Activated CD8-positive, alpha-beta T cell treated with anti-CD3 and anti-CD28 coated beads for 36 hours (primary cell): ENCODE data around the gene GSAP. TPM values are rescaled to one million over a fixed set of nuclear protein-coding genes. Genes with fewer than 3 reads are reported as not detected.

ENCODE experiments used
- ATAC-seq: fragments of 200-7000 bp; cut with Tn5 transposase; one replicate; pipeline ENCODE4 v1.10.0; 2021; ENCODE audit warnings: mild to moderate bottlenecking, moderate library complexity
- CTCF ChIA-PET: fragments of 350-600 bp; sonication (Branson Sonifier 250); formaldehyde crosslinking; loops from one replicate; lab custom pipeline; 2021; ENCODE audit warnings: antibody characterized with exemption; lab: Charles Lee
- POLR2A ChIA-PET: fragments of 350-600 bp; sonication (Branson Sonifier 250); formaldehyde crosslinking; loops from one replicate; lab custom pipeline; 2021; ENCODE audit warnings: antibody characterized with exemption; lab: Charles Lee
- DNase-seq: peaks from one replicate; pipeline ENCODE4 v3.0.0-alpha.2; 2020
- H3K27ac Mint-ChIP-seq: one replicate; pipeline ENCODE4 v1.8.0; 2021; ENCODE audit warnings: mild to moderate bottlenecking, mixed read lengths
- H3K27me3 Mint-ChIP-seq: one replicate; pipeline ENCODE4 v1.8.0; 2021; ENCODE audit warnings: mixed read lengths
- H3K36me3 Mint-ChIP-seq: one replicate; pipeline ENCODE4 v1.8.0; 2021; ENCODE audit warnings: low read depth, mixed read lengths
- H3K4me1 Mint-ChIP-seq: one replicate; pipeline ENCODE4 v1.8.0; 2021; ENCODE audit warnings: low read depth, mixed read lengths
- H3K4me3 Mint-ChIP-seq: one replicate; pipeline ENCODE4 v1.8.0; 2021; ENCODE audit warnings: mild to moderate bottlenecking, moderate library complexity, mixed read lengths
- H3K9me3 Mint-ChIP-seq: one replicate; pipeline ENCODE4 v1.8.0; 2021; ENCODE audit warnings: mixed read lengths
- intact Hi-C: fragments of 100-400 bp; cut with micrococcal nuclease; formaldehyde crosslinking; loops from one replicate; pipeline ENCODE4 v1.10.0; 2022
- total RNA-seq, 2 experiments: library from RNA; stranded (reverse); gene quantifications; one replicate each; pipeline ENCODE4 v1.2.3, GENCODE V29; 2021
- TF ChIP-seq, protein P1 (sequence below): fragments of 200-600 bp; IDR thresholded peaks from one replicate; pipeline ENCODE4 v1.8.0; 2022; ENCODE audit warnings: antibody characterized with exemption, mild to moderate bottlenecking

GSAP gene
- total RNA-seq, 2 experiments from 2014 or later, result 1.9 to 3.0 TPM

DNA sequence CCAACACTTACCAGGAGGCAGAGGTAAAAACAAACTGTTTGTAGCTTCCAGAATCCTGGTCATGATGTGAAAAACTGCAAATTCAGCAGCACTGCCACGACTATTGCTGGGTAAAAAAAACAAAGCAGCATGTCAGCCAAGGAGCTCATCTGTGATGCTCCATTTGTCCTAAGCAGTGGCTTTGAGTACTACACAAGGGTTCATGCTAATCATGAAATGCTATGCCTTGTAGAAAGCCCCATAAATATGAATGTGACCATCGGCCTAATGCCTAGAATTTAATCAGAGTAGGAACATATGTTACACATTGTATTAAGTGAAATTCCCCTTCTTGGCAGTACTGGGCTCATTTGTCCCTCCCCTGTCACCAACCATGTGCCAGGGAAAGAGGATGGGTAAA lies 95.4 kb downstream of the GSAP start:
- H3K9me3 Mint-ChIP-seq, result no peaks in the 10 kb centered on the region
- no peaks in the 10 kb centered on the region for H3K4me1 Mint-ChIP-seq
- no peak overlapping the region for H3K4me3 Mint-ChIP-seq
- CTCF ChIA-PET, result interaction anchor here (1.2 to 3.1 kb wide), 2 partner anchors 24 to 74 kb away, joined by 3 to 9 read pairs; no protein-coding TSS in a partner anchor
- POLR2A ChIA-PET, result no interaction called here
- peaks cover 12% of the 10 kb centered on the region for H3K36me3 Mint-ChIP-seq
- ATAC-seq (no peak), DNase-seq (no peak)
- no peak overlapping the region for H3K27ac Mint-ChIP-seq
- TF ChIP-seq, protein P1, sequence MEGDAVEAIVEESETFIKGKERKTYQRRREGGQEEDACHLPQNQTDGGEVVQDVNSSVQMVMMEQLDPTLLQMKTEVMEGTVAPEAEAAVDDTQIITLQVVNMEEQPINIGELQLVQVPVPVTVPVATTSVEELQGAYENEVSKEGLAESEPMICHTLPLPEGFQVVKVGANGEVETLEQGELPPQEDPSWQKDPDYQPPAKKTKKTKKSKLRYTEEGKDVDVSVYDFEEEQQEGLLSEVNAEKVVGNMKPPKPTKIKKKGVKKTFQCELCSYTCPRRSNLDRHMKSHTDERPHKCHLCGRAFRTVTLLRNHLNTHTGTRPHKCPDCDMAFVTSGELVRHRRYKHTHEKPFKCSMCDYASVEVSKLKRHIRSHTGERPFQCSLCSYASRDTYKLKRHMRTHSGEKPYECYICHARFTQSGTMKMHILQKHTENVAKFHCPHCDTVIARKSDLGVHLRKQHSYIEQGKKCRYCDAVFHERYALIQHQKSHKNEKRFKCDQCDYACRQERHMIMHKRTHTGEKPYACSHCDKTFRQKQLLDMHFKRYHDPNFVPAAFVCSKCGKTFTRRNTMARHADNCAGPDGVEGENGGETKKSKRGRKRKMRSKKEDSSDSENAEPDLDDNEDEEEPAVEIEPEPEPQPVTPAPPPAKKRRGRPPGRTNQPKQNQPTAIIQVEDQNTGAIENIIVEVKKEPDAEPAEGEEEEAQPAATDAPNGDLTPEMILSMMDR, result no peak
- intact Hi-C loops, result no loop called here
- no peaks in the 10 kb centered on the region for H3K27me3 Mint-ChIP-seq

DNA sequence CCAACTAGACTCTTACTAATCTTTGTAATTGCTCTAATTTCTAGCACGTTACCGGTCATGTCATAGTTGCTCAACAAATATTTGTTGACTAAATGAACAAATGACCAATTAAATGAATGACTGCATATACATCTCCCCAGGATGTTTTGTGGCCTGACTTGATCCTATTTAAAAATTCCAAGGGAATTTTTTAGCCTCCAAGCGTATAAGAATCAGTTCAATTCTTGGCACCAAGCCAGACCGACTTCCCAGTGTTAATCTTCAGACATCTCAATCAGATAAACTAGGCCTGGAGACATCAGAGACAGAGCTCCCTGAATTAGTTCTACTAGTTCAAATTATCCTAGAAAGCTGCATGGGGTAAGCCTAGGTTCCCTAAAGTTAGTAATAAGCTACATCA lies 96.0 kb downstream of the GSAP start:
- intact Hi-C loops, result no loop called here
- ATAC-seq, result no peak
- POLR2A ChIA-PET, result no interaction called here
- DNase-seq, result no peak
- Mint-ChIP-seq H3K9me3 (no peaks in the 10 kb centered on the region), H3K36me3 (peaks cover 12% of the 10 kb centered on the region), H3K27me3 (no peaks in the 10 kb centered on the region), H3K27ac (no peak overlapping the region), H3K4me1 (no peaks in the 10 kb centered on the region), H3K4me3 (no peak overlapping the region)
- CTCF ChIA-PET, result interaction anchor here (1.2 kb wide), 1 partner anchor 24 kb away, joined by 3 read pairs; no protein-coding TSS in a partner anchor
- TF ChIP-seq, protein P1, result no peak

- Mint-ChIP-seq H3K36me3 (peaks cover 12% of the 10 kb centered on the region), H3K4me3 (no peak overlapping the region), H3K9me3 (no peaks in the 10 kb centered on the region), H3K27me3 (no peaks in the 10 kb centered on the region), H3K27ac (no peak overlapping the region), H3K4me1 (no peaks in the 10 kb centered on the region)
- ATAC-seq (no peak), DNase-seq (no peak)
- TF ChIP-seq, protein P1, result no peak
- intact Hi-C loops, result no loop called here
- ChIA-PET POLR2A (interaction anchor here (0.6 kb wide), 1 partner anchor 10 kb away, joined by 4 read pairs; no protein-coding TSS in a partner anchor), CTCF (no interaction called here)
Observed at GRCh38 chr7:77318019-77318418, 98.1 kb downstream of the GSAP start.

GRCh38 chr7:77316219-77316978 lies 99.8 kb downstream of the GSAP start:
- Mint-ChIP-seq H3K27ac (no peak overlapping the region), H3K27me3 (no peaks in the 10 kb centered on the region), H3K36me3 (peaks cover 16% of the 10 kb centered on the region), H3K9me3 (no peaks in the 10 kb centered on the region), H3K4me1 (no peaks in the 10 kb centered on the region), H3K4me3 (no peak overlapping the region)
- ChIA-PET POLR2A (no interaction called here), CTCF (interaction anchor here (1.0 to 1.1 kb wide), 2 partner anchors 12 kb away, joined by 3 read pairs; no protein-coding TSS in a partner anchor)
- DNase-seq, result no peak
- ATAC-seq, result no peak
- TF ChIP-seq, protein P1, result no peak
- intact Hi-C loops, result no loop called here

DNA sequence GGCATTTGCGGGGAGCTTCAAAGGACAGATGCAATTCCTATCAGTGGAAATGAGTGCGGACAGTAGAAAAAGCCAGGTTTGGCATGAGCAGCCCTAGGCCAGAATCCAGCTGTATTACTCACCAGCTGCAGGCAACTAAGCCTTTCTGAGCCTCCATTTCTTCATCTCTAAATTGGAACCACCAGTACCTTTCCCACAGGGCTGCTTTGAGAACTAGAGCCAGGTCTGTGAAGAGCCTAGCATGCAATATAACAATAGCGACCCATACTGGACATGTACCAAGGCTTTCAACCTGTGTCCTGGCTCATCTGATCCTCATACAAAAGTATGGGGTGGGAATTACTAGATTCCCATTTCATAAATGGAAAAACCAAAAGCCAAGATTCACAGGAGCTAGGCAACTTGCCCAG lies 101.0 kb downstream of the GSAP start:
- intact Hi-C loops, result no loop called here
- no peak for DNase-seq
- TF ChIP-seq, protein P1, result no peak
- no peak overlapping the region for H3K27ac Mint-ChIP-seq
- ChIA-PET POLR2A (no interaction called here), CTCF (interaction anchor here (1.1 kb wide), 1 partner anchor 13 kb away, joined by 3 read pairs; no protein-coding TSS in a partner anchor)
- H3K4me1 Mint-ChIP-seq, result no peaks in the 10 kb centered on the region
- no peak for ATAC-seq
- H3K4me3 Mint-ChIP-seq, result no peak overlapping the region
- no peaks in the 10 kb centered on the region for H3K9me3 Mint-ChIP-seq
- H3K27me3 Mint-ChIP-seq, result no peaks in the 10 kb centered on the region
- H3K36me3 Mint-ChIP-seq, result peaks cover 17% of the 10 kb centered on the region
